ENCODE results near the gene TRIM6.
"Not testable (repeated sequence)": the region's sequence is repeated elsewhere in the genome, so short reads cannot be mapped to it uniquely, and the experiment has no call there.

Gene TRIM6

GRCh38 chr11:5643585-5643984 is 47.1 kb downstream of the TRIM6 start:
- TF ChIP-seq ZFX (IDR thresholded peaks at IDR 0.05) (no peak), CTCF (conservative IDR thresholded peaks at IDR 0.05) (no peak)

GRCh38 chr11:5646139-5646538 is 49.7 kb downstream of the TRIM6 start:
- TF ChIP-seq CTCF (conservative IDR thresholded peaks at IDR 0.05) (no peak), ZFX (IDR thresholded peaks at IDR 0.05) (no peak)
- H3K27ac ChIP-seq = no peak overlapping the region

More at GRCh38 chr11:5643585-5643984, 47.1 kb downstream of the TRIM6 start:
- no peak overlapping the region for H3K27ac ChIP-seq

GRCh38 chr11:5655474-5655873 is 59.0 kb downstream of the TRIM6 start:
- H3K27ac ChIP-seq = no peak overlapping the region
- TF ChIP-seq CTCF (conservative IDR thresholded peaks at IDR 0.05) = no peak
- TF ChIP-seq ZFX (IDR thresholded peaks at IDR 0.05) = no peak

- not testable (repeated sequence) for H3K27ac ChIP-seq
Measured at GRCh38 chr11:5656956-5657355, 60.5 kb downstream of the TRIM6 start.

GRCh38 chr11:5658318-5658717 is 61.9 kb downstream of the TRIM6 start:
- TF ChIP-seq CTCF (conservative IDR thresholded peaks at IDR 0.05) (no peak), ZFX (IDR thresholded peaks at IDR 0.05) (no peak)
- H3K27ac ChIP-seq = no peak overlapping the region

All from C4-2B (cell line).